ENCODE results near the gene BMPR2.

BMPR2 gene

DNA sequence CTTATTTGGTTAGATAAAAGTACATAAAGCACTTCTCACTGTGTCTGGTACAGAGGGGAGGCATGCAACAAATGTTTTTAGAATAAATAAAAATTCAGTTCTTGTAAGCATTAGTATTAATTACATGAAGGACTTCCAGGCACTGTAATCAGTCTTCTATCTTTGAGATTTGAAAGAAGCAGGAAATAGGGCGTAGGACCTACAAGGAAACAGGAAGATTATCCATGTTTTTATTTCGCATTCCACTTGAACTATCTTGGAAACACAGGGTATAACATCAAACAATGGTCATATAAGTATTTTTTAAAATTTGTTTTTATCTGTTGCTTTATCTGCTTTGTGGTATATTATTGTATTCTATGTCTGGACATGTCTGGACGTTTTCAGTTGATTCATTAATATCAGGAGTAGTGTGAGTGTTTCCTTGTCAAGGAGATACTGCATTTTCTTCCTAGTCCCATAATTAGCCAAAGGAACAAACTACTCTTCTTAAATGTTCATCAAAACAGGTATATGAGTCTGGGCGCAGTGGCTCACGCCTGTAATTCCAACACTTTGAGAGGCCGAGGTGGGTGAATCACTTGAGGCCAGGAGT lies 32.5 kb downstream of the BMPR2 start:
- TF ChIP-seq, protein P1, sequence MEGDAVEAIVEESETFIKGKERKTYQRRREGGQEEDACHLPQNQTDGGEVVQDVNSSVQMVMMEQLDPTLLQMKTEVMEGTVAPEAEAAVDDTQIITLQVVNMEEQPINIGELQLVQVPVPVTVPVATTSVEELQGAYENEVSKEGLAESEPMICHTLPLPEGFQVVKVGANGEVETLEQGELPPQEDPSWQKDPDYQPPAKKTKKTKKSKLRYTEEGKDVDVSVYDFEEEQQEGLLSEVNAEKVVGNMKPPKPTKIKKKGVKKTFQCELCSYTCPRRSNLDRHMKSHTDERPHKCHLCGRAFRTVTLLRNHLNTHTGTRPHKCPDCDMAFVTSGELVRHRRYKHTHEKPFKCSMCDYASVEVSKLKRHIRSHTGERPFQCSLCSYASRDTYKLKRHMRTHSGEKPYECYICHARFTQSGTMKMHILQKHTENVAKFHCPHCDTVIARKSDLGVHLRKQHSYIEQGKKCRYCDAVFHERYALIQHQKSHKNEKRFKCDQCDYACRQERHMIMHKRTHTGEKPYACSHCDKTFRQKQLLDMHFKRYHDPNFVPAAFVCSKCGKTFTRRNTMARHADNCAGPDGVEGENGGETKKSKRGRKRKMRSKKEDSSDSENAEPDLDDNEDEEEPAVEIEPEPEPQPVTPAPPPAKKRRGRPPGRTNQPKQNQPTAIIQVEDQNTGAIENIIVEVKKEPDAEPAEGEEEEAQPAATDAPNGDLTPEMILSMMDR (conservative IDR thresholded peaks at IDR 0.05; ENCODE audit: control insufficient read depth, insufficient read depth, low read depth, low read length), result no peak
- no peak overlapping the region for H3K4me3 ChIP-seq (ENCODE audit: control insufficient read depth, low read depth, low read length)
- no peak for DNase-seq (ENCODE audit: low read depth)

DNA sequence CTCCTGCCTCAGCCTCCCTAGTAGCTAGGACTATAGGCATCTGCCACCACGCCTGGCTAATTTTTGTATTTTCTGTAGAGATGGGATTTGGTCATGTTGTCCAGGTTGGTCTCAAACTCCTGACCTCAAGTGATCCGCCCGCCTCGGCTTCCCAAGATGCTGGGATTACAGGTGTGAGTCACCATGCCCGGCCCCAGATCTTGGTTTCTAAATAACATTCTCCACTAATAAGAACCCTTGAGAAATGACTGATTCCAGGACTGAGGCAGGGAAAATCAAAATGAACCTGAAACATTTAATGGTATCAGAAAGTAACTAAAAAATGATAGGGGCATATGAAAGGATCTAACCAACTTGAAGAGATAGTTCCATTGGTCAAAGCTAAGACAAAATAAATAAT lies 34.0 kb downstream of the BMPR2 start:
- H3K4me3 ChIP-seq (ENCODE audit: control insufficient read depth, low read depth, low read length), result no peak overlapping the region
- DNase-seq (ENCODE audit: low read depth), result no peak
- TF ChIP-seq, protein P1 (conservative IDR thresholded peaks at IDR 0.05; ENCODE audit: control insufficient read depth, insufficient read depth, low read depth, low read length), result no peak

DNA sequence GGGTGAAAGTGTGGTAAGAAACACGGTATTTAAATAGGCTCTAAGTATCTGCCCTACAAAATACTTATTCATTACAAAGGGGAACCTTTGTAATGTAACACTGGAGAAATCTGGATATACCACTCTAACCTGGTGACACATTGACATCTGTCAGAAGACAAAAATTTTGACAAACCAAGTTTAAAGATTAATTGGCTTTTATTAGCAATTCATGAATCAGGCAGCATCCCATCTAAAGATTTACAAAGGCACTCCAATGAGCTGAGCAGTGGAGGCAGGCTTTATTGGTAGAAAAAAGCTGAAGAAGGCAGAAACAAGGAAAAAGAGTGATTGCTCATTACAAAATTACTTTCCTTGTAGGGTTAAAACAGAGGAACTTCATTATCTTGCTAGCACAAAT lies 35.0 kb downstream of the BMPR2 start:
- H3K4me3 ChIP-seq (ENCODE audit: control insufficient read depth, low read depth, low read length), result no peak overlapping the region
- no peak for DNase-seq (ENCODE audit: low read depth)
- TF ChIP-seq, protein P1 (conservative IDR thresholded peaks at IDR 0.05; ENCODE audit: control insufficient read depth, insufficient read depth, low read depth, low read length), result no peak

DNA sequence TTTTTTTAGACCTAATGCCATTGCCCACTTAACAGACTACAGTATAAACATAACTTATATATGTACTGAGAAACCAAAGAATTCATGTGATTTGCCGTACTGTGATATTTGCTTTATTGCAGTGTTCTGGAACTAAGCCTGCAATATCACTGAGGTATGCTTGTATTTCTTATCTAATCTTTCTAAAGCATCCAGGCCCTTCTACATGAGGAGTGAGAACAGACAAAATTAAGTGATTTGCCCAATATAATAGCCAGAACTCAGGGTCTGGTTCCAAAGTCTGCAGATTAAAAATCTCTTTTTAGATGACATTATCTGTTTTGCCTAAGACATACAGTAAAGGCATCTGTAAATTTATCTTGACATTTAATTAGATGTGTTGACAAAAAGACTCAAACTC lies 41.9 kb downstream of the BMPR2 start:
- TF ChIP-seq, protein P1 (conservative IDR thresholded peaks at IDR 0.05; ENCODE audit: control insufficient read depth, insufficient read depth, low read depth, low read length), result no peak
- H3K4me3 ChIP-seq (ENCODE audit: control insufficient read depth, low read depth, low read length), result no peak overlapping the region
- DNase-seq (ENCODE audit: low read depth), result no peak

DNA sequence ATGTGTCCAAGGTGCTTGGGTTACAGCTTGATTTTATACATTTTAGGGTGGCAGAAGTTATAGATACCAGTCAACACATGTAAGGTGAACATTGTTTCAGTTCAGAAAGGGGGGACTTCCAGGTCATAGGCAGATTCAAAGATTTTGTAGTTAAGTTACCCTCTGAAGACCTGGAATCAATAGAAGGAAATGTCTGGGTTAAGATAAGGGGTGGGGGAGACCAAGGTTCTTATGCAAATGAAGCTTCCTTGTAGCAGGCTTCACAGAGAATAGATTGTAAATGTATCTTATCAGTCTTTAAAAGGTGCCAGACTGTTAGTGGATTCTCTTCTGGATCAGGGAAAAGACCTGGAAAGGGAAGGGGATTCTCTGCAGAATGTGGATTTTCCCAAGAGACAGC lies 42.4 kb downstream of the BMPR2 start:
- H3K4me3 ChIP-seq (ENCODE audit: control insufficient read depth, low read depth, low read length), result no peak overlapping the region
- DNase-seq (ENCODE audit: low read depth), result no peak
- TF ChIP-seq, protein P1 (conservative IDR thresholded peaks at IDR 0.05; ENCODE audit: control insufficient read depth, insufficient read depth, low read depth, low read length), result no peak

DNA sequence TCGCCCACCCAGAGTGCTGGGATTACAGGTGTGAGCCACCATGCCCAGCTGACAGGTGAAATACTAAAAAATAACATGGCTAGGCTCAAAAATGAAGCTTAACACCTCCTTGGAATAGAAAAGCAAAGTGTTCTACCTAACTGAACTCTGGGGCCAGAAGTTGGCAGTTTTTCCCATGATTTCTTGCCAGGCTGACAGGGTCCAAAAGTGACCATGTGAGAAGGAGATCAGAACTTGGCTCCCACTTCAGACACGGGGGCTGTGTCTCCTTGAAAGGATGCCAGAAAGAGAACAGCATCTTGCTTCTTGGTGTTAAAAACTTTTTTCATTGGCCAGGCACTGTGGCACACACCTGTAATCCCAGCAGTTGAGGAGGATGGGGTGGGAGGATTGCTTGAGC lies 47.0 kb downstream of the BMPR2 start:
- no peak overlapping the region for H3K4me3 ChIP-seq (ENCODE audit: control insufficient read depth, low read depth, low read length)
- TF ChIP-seq, protein P1 (conservative IDR thresholded peaks at IDR 0.05; ENCODE audit: control insufficient read depth, insufficient read depth, low read depth, low read length), result no peak
- no peak for DNase-seq (ENCODE audit: low read depth)

DNA sequence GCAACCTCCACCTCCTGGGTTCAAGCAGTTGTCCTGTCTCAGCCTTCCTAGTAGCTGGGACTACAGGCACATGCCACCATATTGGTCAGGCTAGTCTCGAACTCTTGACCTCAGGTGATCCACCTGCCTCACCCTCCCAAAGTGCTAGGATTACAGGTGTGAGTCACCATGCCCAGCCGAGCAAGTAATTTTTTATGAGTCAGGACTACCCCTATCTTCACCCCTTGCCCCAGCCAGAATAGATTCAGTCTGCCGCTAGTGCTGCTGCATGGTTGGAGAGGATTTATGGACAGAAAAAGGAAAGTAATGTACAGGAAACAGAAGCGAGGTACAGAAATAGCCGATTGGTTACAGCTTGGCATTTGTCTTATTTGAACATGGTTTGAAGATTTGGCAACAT lies 48.9 kb downstream of the BMPR2 start:
- TF ChIP-seq, protein P1 (conservative IDR thresholded peaks at IDR 0.05; ENCODE audit: control insufficient read depth, insufficient read depth, low read depth, low read length), result no peak
- H3K4me3 ChIP-seq (ENCODE audit: control insufficient read depth, low read depth, low read length), result no peak overlapping the region
- DNase-seq (ENCODE audit: low read depth), result no peak
